ENCODE results near the gene GREM2. TPM values are rescaled to one million over a fixed set of nuclear protein-coding genes. Genes with fewer than 3 reads are reported as not detected.

The GREM2 gene
- total and polyA plus RNA-seq, 2 donors (not counting 3 experiments of a cell fraction or from before 2014, with no cell fraction given), result not detected

DNA sequence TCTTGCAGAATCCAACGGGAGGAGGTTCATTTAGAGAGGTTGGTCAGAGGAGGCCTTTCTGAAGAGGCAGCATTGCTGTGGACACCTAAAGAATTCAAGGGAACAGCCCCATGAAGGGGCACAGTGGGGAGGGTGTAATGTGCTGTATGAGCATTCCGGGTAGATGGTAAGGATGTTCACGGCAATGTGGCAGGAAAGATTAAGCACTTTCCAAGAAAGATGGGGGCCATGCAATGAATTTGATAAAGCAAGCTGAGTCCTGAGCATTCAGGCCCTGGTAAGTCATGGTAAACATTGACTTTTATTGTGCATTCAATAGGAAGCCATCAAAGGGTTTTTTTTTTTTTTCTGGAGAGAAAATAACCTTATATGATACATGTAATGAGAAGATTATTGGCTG, 166.6 kb downstream of the GREM2 start:
- TF ChIP-seq, protein P1, sequence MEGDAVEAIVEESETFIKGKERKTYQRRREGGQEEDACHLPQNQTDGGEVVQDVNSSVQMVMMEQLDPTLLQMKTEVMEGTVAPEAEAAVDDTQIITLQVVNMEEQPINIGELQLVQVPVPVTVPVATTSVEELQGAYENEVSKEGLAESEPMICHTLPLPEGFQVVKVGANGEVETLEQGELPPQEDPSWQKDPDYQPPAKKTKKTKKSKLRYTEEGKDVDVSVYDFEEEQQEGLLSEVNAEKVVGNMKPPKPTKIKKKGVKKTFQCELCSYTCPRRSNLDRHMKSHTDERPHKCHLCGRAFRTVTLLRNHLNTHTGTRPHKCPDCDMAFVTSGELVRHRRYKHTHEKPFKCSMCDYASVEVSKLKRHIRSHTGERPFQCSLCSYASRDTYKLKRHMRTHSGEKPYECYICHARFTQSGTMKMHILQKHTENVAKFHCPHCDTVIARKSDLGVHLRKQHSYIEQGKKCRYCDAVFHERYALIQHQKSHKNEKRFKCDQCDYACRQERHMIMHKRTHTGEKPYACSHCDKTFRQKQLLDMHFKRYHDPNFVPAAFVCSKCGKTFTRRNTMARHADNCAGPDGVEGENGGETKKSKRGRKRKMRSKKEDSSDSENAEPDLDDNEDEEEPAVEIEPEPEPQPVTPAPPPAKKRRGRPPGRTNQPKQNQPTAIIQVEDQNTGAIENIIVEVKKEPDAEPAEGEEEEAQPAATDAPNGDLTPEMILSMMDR (IDR thresholded peaks at IDR 0.05; ENCODE audit: extremely low read depth in 1 of 2, insufficient read depth in 1 of 2, low read depth in 1 of 2, low read length in 2 of 2), result no peak
- TF ChIP-seq GATA2 (IDR thresholded peaks at IDR 0.05; ENCODE audit: insufficient read depth, insufficient read length, low read depth, low read length) (no peak), EZH2 (IDR thresholded peaks at IDR 0.05; ENCODE audit: borderline replicate concordance, low read depth, low read length, severe bottlenecking) (no peak), JUN (IDR thresholded peaks at IDR 0.05; ENCODE audit: borderline replicate concordance, insufficient read depth, insufficient read length, low read depth) (no peak), POLR2A (IDR thresholded peaks at IDR 0.05; ENCODE audit: low read depth, low read length) (no peak), MYC (IDR thresholded peaks at IDR 0.05; ENCODE audit: low read depth, low read length) (no peak), POLR2AphosphoS5 (IDR thresholded peaks at IDR 0.05; ENCODE audit: insufficient read depth, low read depth, low read length) (no peak), FOS (IDR thresholded peaks at IDR 0.05; ENCODE audit: borderline replicate concordance, insufficient read depth, low read length) (no peak)
- TF ChIP-seq, protein P2, sequence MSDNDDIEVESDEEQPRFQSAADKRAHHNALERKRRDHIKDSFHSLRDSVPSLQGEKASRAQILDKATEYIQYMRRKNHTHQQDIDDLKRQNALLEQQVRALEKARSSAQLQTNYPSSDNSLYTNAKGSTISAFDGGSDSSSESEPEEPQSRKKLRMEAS (IDR thresholded peaks at IDR 0.05; ENCODE audit: insufficient read depth, insufficient read length), result no peak
- H3K27ac ChIP-seq (ENCODE audit: insufficient read depth, low read depth, low read length), result no peak overlapping the region
- no peak for FAIRE-seq
- H3K79me2 ChIP-seq (ENCODE audit: control insufficient read depth, insufficient read depth, low read length), result no peaks in the 10 kb centered on the region
- dilution Hi-C loops (cut with MboI; ENCODE audit: extremely low pct_ligation_motif_present, low sequenced_read_pairs), result no loop called here
- peaks cover 7% of the 10 kb centered on the region for H3K9me3 ChIP-seq (replicated peaks; ENCODE audit: control insufficient read depth, insufficient read depth, low read length)
- ChIA-PET POLR2A (no interaction called here), CTCF (no interaction called here)
- DNase-seq (ENCODE audit: low read depth, low spot score), result no peak
- H3K4me2 ChIP-seq (ENCODE audit: insufficient read depth, low read length), result no peak overlapping the region
- no peak overlapping the region for H2AFZ ChIP-seq (ENCODE audit: low read depth, low read length)
- no peaks in the 10 kb centered on the region for H3K36me3 ChIP-seq (ENCODE audit: control insufficient read depth in 2 of 2, extremely low read depth in 1 of 2, insufficient read depth in 2 of 2, low read length in 2 of 2)
- intact Hi-C loops (cut with micrococcal nuclease), result no loop called here
- H3K9me1 ChIP-seq (replicated peaks; ENCODE audit: control insufficient read depth, extremely low read depth, insufficient read depth, low read length), result no peaks in the 10 kb centered on the region
- no peaks in the 10 kb centered on the region for H3K27me3 ChIP-seq (ENCODE audit: control insufficient read depth in 2 of 2, insufficient read depth in 2 of 2, low read length in 2 of 2)
- BruUV-seq (replicated peaks), result no TSS peak
- no peak overlapping the region for H3K4me3 ChIP-seq (replicated peaks in 1 of 3; ENCODE audit: insufficient read depth in 1 of 3, low read depth in 1 of 3, low read length in 3 of 3)
- H3K9ac ChIP-seq (replicated peaks; ENCODE audit: extremely low read depth, insufficient read depth, low read length), result no peak overlapping the region
- H4K20me1 ChIP-seq (replicated peaks; ENCODE audit: control insufficient read depth, extremely low read depth, insufficient read depth, low read length), result no peaks in the 10 kb centered on the region
- H3K4me1 ChIP-seq (ENCODE audit: control insufficient read depth, extremely low read depth, insufficient read depth, low read length), result no peaks in the 10 kb centered on the region
